Sigmoid colon (tissue), 7 donors: ENCODE results near the gene JHY. TPM values are rescaled to one million over a fixed set of nuclear protein-coding genes. Genes with fewer than 3 reads are reported as not detected.

Source experiments
- DNase-seq: peaks from one replicate; pipeline ENCODE4 v3.0.0-alpha.2; 2019
- H3K27ac ChIP-seq, 4 donors: fragments of 200-600 bp; sonication (generic); one replicate each; pipeline ENCODE4 v1.5.1; 2016 to 2019; ENCODE audit warnings: mild to moderate bottlenecking in 1 of 4
- H3K27me3 ChIP-seq, 3 donors: fragments of 200-600 bp; sonication (generic); one replicate each; pipeline ENCODE4 v1.5.1; 2019; ENCODE audit warnings: mild to moderate bottlenecking in 1 of 3
- H3K36me3 ChIP-seq, 4 donors: fragments of 200-600 bp; sonication (generic); one replicate each; pipeline ENCODE4 v1.5.1; 2016 to 2019
- H3K4me1 ChIP-seq, 4 donors: fragments of 200-600 bp; sonication (generic); one replicate each; pipeline ENCODE4 v1.5.1; 2017 to 2019
- H3K4me3 ChIP-seq, 4 donors: fragments of 200-600 bp; sonication (generic); one replicate each; pipeline ENCODE4 v1.5.1; 2017 to 2019; ENCODE audit warnings: mild to moderate bottlenecking in 2 of 4, moderate library complexity in 1 of 4
- H3K9me3 ChIP-seq, 4 donors: fragments of 200-600 bp in 3 of 4; sonication (generic) in 3 of 4; one replicate each; pipeline versions ENCODE4 v1.5.1 to v1.6.1; 2013 to 2019
- EP300 ChIP-seq, 4 donors: sonication (generic); formaldehyde crosslinking; IDR thresholded peaks; one replicate each; pipeline ENCODE4 v1.6.1; 2017; ENCODE audit warnings: antibody characterized with exemption in 4 of 4
- POLR2A ChIP-seq, 2 donors: fragments of 450-650 bp; IDR thresholded peaks; one replicate each; pipeline ENCODE4 v1.6.1; 2016; ENCODE audit warnings: antibody characterized with exemption in 2 of 2, mild to moderate bottlenecking in 2 of 2, moderate library complexity in 2 of 2
- POLR2AphosphoS5 ChIP-seq, 4 donors: sonication (generic); formaldehyde crosslinking; IDR thresholded peaks; one replicate each; pipeline ENCODE4 v1.6.1; 2017; ENCODE audit warnings: antibody characterized with exemption in 4 of 4
- WGBS, 2 donors: extraction: QIAGEN DNeasy Blood & Tissue Kit; methylation state at CpG; one replicate each; pipeline ENCODE4 v1.1.7; 2013; 5-methylcytosine and 5-hydroxymethylcytosine counted together
- intact Hi-C: fragments of 100-400 bp; cut with DNase I; formaldehyde crosslinking; loops from one replicate; pipeline ENCODE4 v1.15.1; 2023
- polyA plus RNA-seq, 3 donors: library from polyadenylated mRNA; stranded (reverse); fragments of 200-250 nt; gene quantifications; one replicate each; pipeline ENCODE4 v1.2.3, GENCODE V29; 2013
- total RNA-seq, 4 donors: library from RNA; depleted of rRNA; stranded (reverse); fragments of >200 nt; gene quantifications; one replicate each; pipeline ENCODE4 v1.1.0, GENCODE V29; 2016
- TF ChIP-seq, protein P1 (sequence below), 4 experiments: fragments of 450-650 bp in 3 of 4; fragments of 200-600 bp in 1 of 4; IDR thresholded peaks; one replicate each; pipeline ENCODE4 v1.5.1; 2016 to 2019; ENCODE audit warnings: antibody characterized with exemption in 4 of 4, mild to moderate bottlenecking in 3 of 4, moderate library complexity in 2 of 4
- donor health status: healthy with polysubstance abuse.
- donor health status: Bipolar disorder and iron deficiency.
- donor health status: healthy.

Gene JHY
- total and polyA plus RNA-seq, 7 donors, result 0.46 to 8.9 (median 5.8) TPM

DNA sequence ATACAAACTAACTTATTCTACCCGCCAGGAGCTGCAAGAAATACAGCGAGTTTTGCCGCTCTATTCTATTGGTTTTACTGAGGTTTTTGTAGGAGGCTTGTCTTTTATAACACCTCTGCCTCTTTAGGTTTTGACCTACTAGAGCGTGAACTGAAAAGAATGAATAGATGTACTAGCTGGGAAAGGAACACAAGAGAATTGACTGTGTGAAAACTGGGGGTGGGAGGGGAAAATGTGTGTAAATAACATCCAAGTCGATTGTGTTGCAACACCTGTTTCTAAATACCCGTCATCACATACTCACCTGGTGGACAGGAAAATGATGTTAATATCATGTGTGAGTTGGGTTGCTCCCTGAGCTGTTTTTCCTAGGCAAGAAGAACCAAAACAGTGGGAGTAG, 12.9 kb upstream of the JHY start:
- Histone ChIP-seq H3K4me1 (no peaks in the 10 kb centered on the region), H3K27ac (no peak overlapping the region), H3K27me3 (no peaks in the 10 kb centered on the region), H3K36me3 (no peaks in the 10 kb centered on the region), H3K9me3 (no peaks in the 10 kb centered on the region), H3K4me3 (no peak overlapping the region)
- WGBS, 2 donors, result 65 to 74% methylated on average over 6 of the region's 6 CpGs
- TF ChIP-seq POLR2A (IDR thresholded peaks at IDR 0.05), result no peak
- intact Hi-C loops, result no loop called here
- no peak for DNase-seq

DNA sequence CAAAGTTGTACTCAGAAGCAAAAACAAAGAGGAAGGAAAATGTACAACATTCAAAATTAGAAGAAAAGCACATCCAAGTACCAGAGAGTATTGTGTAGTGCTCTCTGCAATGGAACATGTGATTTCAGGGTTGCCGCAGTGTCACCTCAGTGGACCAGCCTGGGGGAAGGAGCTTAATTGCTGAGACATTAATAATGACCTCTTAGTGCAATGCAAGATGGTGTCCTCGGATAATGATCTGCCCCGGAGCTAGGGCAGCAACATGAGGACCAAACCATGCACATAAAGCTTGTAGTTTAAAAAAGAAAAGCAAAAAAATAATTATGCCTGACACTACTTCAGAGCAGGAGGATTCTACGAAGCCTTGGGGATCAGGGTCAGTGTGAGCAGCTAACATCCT, 11.3 kb upstream of the JHY start:
- H3K9me3 ChIP-seq, result no peaks in the 10 kb centered on the region
- no peaks in the 10 kb centered on the region for H3K4me1 ChIP-seq
- intact Hi-C loops, result no loop called here
- no peak for TF ChIP-seq EP300 (IDR thresholded peaks at IDR 0.05)
- no peak for TF ChIP-seq POLR2AphosphoS5 (IDR thresholded peaks at IDR 0.05)
- TF ChIP-seq POLR2A (IDR thresholded peaks at IDR 0.05), result no peak
- TF ChIP-seq, protein P1, sequence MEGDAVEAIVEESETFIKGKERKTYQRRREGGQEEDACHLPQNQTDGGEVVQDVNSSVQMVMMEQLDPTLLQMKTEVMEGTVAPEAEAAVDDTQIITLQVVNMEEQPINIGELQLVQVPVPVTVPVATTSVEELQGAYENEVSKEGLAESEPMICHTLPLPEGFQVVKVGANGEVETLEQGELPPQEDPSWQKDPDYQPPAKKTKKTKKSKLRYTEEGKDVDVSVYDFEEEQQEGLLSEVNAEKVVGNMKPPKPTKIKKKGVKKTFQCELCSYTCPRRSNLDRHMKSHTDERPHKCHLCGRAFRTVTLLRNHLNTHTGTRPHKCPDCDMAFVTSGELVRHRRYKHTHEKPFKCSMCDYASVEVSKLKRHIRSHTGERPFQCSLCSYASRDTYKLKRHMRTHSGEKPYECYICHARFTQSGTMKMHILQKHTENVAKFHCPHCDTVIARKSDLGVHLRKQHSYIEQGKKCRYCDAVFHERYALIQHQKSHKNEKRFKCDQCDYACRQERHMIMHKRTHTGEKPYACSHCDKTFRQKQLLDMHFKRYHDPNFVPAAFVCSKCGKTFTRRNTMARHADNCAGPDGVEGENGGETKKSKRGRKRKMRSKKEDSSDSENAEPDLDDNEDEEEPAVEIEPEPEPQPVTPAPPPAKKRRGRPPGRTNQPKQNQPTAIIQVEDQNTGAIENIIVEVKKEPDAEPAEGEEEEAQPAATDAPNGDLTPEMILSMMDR (IDR thresholded peaks at IDR 0.05), result no peak
- no peak for DNase-seq
- H3K27me3 ChIP-seq, result no peaks in the 10 kb centered on the region
- H3K4me3 ChIP-seq, result no peak overlapping the region
- 91 to 92% methylated on average over 4 of the region's 4 CpGs for WGBS, 2 donors
- H3K27ac ChIP-seq, result no peak overlapping the region
- H3K36me3 ChIP-seq, result no peaks in the 10 kb centered on the region

DNA sequence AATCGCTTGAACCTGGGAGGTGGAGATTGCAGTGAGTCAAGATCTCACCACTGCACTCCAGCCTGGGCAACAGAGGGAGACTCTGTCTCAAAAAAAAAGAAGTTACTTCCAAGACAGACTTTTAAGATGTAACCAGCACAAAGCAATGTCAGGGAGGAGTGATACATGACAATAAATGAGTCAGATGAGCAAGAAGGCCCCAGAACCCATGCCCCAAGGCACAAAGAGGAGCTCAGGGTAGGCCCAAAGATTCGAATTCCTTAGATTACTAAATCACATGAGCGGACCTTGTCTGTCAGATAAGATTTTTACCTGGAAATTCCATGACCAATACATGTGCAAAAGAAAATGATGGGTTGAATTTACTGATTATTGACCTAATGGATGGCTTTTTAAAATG, 10.5 kb upstream of the JHY start:
- no peaks in the 10 kb centered on the region for H3K36me3 ChIP-seq
- no peak for DNase-seq
- H3K4me1 ChIP-seq, result no peaks in the 10 kb centered on the region
- no peaks in the 10 kb centered on the region for H3K9me3 ChIP-seq
- H3K27me3 ChIP-seq, result no peaks in the 10 kb centered on the region
- H3K4me3 ChIP-seq, result no peak overlapping the region
- WGBS, 2 donors, result 84 to 89% methylated on average over 3 of the region's 3 CpGs
- intact Hi-C loops, result no loop called here
- H3K27ac ChIP-seq, result no peak overlapping the region
- TF ChIP-seq POLR2AphosphoS5 (IDR thresholded peaks at IDR 0.05), result no peak
- TF ChIP-seq, protein P1 (IDR thresholded peaks at IDR 0.05), result no peak

DNA sequence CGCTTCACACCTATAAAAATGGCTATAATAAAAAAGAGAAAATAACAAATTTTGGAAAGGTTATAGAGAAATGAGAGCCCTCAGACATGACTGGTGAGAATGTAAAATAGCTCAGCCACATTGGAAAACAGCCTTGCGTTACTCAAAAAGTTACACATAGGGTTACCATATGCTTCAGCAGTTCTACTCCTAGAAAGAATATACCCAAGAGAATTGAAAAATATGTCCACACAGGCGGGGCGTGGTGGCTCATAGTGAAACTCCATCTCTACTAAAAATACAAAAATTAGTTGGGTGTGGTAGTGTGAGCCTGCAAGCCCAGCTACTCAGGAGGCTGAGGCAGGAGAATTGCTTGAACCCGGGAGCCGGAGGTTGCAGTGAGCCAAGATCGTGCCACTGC, 7.6 kb upstream of the JHY start:
- Histone ChIP-seq H3K4me1 (no peaks in the 10 kb centered on the region), H3K36me3 (no peaks in the 10 kb centered on the region), H3K4me3 (no peak overlapping the region), H3K27ac (no peak overlapping the region), H3K27me3 (no peaks in the 10 kb centered on the region), H3K9me3 (no peaks in the 10 kb centered on the region)
- no peak for DNase-seq
- intact Hi-C loops, result no loop called here
- 76 to 83% methylated on average over 7 of the region's 7 CpGs for WGBS, 2 donors
- TF ChIP-seq EP300 (IDR thresholded peaks at IDR 0.05) (no peak), POLR2AphosphoS5 (IDR thresholded peaks at IDR 0.05) (no peak), POLR2A (IDR thresholded peaks at IDR 0.05) (no peak)
- TF ChIP-seq, protein P1 (IDR thresholded peaks at IDR 0.05), result no peak

DNA sequence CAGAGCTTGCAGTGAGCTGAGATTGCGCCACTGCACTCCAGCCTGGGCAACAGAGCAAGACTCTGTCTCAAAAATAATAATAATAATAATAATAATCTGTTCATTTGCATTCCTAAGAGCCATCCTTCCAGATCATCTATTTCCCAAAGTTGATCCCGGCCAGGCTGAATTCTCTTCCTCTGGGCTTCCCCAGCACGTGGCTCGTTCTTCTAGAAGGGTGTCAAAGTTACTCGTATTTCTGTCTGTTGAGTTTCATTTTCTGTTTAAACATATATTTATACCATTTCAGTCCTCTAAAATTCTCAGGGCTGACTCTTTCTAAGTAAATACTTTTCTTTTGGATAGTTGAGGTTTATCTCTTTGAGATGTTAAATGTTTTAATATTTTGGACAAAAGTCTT, 4.8 kb upstream of the JHY start:
- no peak overlapping the region for H3K4me3 ChIP-seq
- no peaks in the 10 kb centered on the region for H3K9me3 ChIP-seq
- no peak overlapping the region for H3K27ac ChIP-seq
- intact Hi-C loops, result no loop called here
- TF ChIP-seq POLR2AphosphoS5 (IDR thresholded peaks at IDR 0.05), result no peak
- TF ChIP-seq POLR2A (IDR thresholded peaks at IDR 0.05), result no peak
- TF ChIP-seq, protein P1 (IDR thresholded peaks at IDR 0.05), result no peak
- no peak for TF ChIP-seq EP300 (IDR thresholded peaks at IDR 0.05)
- DNase-seq, result no peak
- 64 to 75% methylated on average over 5 of the region's 5 CpGs for WGBS, 2 donors
- no peaks in the 10 kb centered on the region for H3K27me3 ChIP-seq
- H3K4me1 ChIP-seq, result peaks cover 0 to 7% (median 3%) of the 10 kb centered on the region in 4 donors
- H3K36me3 ChIP-seq, result no peaks in the 10 kb centered on the region
